ENCODE measurements around the gene CD3D.

The CD3D gene

DNA sequence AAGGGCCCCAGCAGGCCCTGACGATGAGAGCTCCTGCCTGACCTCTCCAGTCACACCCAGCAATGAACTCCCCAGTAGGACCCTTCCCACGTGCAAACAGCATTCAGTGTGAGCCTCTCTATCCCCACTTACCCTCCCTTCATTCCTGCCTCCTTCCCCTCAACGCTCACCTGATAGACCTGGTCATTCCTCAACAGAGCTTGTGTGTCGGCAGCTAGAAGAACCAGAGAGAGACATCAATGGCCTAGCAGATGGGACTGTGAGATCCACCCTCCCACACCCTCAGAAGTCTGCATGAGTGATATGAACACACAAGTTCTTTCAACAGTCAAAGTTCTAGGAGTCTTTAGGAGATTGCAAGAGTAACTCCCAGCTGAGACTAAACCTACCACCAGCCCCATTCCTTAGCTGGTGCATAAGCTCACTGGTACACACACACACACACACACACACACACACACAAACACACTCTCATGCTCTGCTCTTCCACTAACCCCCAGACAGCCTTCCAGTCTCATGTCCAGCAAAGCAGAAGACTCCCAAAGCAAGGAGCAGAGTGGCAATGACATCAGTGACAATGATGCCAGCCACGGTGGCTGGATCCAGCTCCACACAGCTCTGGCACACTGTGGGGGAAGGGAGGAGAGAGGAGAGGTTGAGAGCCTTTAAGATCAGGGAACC lies 3.1 kb downstream of the CD3D start:
- TF ChIP-seq, protein P1, sequence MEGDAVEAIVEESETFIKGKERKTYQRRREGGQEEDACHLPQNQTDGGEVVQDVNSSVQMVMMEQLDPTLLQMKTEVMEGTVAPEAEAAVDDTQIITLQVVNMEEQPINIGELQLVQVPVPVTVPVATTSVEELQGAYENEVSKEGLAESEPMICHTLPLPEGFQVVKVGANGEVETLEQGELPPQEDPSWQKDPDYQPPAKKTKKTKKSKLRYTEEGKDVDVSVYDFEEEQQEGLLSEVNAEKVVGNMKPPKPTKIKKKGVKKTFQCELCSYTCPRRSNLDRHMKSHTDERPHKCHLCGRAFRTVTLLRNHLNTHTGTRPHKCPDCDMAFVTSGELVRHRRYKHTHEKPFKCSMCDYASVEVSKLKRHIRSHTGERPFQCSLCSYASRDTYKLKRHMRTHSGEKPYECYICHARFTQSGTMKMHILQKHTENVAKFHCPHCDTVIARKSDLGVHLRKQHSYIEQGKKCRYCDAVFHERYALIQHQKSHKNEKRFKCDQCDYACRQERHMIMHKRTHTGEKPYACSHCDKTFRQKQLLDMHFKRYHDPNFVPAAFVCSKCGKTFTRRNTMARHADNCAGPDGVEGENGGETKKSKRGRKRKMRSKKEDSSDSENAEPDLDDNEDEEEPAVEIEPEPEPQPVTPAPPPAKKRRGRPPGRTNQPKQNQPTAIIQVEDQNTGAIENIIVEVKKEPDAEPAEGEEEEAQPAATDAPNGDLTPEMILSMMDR (conservative IDR thresholded peaks at IDR 0.05), result no peak
- no peak overlapping the region for H3K27ac ChIP-seq

DNA sequence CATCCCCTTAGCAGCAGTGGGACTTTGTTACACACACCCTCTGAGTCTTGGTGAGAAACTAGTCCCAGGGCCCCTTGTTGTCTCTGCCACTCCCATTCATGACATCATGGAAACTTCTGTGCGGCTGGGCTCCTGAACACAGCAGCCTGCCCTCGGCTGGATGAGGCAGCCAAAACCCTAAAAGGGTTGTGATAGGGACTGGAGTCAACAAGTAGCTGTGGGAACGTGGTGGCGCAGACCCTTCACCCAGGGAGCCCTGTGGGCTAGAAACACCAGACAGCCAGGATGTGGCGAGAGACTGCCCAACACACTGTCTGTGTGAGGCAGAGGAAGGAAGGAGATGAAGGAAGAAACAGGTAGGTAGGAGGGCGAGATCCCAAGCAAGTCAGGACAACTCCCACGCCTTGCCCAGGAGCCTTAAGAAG lies 3.9 kb downstream of the CD3D start:
- H3K27ac ChIP-seq, result no peak overlapping the region
- TF ChIP-seq, protein P1 (conservative IDR thresholded peaks at IDR 0.05), result no peak

DNA sequence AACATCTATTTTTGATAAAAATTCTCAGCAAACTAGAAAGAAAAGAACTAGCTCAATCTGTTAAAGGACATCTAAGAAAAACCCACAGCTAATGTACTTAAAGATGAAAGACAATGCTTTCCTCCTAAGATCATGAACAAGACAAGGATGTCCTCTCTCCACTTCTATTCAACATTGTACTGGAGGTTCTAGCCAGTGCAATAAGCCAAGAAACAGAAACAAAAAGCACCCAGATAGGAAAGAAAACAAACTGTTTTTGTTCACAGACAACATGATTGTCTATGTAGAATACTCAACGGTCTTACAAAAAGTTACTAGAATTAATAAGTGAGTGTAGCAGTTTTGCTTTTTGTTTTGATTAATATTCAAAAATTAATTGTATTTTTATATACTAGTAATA lies 7.8 kb downstream of the CD3D start:
- TF ChIP-seq, protein P1 (conservative IDR thresholded peaks at IDR 0.05), result no peak
- H3K27ac ChIP-seq, result no peak overlapping the region

DNA sequence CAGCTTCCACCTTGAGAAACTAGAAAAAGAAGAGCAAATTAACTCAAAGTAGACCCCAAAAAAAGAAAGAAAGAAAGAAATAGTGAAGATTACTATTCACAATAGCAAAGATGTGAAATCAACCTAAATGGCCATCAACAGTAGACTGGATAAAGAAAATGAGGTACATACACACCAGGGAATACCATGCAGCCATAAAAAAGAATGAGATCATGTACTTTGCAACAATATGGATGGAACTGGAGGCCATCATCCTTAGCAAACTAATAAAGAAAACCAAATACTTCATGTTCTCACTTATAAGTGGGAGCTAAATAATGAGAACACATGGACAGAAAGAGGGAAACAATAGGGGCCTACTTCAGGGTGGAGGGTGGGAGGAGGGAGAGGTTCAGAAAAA lies 13.8 kb downstream of the CD3D start:
- TF ChIP-seq, protein P1 (conservative IDR thresholded peaks at IDR 0.05), result no peak
- H3K27ac ChIP-seq, result no peak overlapping the region

DNA sequence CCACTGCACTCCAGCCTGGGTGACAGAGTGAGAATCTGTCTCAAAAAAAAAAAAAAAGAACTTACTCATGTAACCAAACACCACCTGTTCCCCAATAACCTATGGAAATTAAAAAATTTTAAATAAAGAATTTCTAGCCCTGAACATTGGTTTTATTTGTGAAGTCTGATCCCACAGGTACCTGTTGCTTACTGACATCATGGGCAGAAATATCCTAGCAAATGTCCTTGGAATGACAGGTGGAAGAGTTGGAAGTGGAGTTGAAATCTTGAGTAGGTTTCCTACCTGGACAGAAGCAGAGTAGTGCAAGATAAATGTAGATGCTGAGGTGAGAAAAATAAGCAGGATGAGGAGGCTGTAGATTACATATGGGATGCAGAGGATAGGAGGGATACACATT lies 17.2 kb downstream of the CD3D start:
- H3K27ac ChIP-seq, result no peak overlapping the region
- TF ChIP-seq, protein P1 (conservative IDR thresholded peaks at IDR 0.05), result no peak

DNA sequence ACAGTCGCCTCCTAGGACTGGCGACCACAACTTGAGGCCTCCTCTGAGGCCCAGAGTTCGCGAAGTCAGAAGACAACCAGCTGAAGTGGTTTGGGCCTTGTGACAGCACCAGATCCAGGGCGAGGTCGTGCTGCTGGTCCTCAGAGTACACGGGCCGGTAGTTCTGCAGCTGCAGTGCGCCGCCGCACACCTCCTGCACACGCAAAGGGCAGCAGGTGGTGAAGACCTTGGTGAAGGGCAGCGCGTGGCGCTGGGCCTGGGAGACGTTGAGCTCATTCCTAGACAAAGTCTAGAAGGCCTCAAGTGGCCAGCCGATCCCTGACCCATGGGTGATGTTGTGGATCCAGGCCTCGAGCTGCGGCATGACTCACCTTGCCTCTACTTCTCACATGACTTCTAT lies 19.8 kb downstream of the CD3D start:
- peak overlapping the region; percentile 62; the same call in 1 of the 2 replicates for H3K27ac ChIP-seq
- TF ChIP-seq, protein P1 (conservative IDR thresholded peaks at IDR 0.05), result no peak

DNA sequence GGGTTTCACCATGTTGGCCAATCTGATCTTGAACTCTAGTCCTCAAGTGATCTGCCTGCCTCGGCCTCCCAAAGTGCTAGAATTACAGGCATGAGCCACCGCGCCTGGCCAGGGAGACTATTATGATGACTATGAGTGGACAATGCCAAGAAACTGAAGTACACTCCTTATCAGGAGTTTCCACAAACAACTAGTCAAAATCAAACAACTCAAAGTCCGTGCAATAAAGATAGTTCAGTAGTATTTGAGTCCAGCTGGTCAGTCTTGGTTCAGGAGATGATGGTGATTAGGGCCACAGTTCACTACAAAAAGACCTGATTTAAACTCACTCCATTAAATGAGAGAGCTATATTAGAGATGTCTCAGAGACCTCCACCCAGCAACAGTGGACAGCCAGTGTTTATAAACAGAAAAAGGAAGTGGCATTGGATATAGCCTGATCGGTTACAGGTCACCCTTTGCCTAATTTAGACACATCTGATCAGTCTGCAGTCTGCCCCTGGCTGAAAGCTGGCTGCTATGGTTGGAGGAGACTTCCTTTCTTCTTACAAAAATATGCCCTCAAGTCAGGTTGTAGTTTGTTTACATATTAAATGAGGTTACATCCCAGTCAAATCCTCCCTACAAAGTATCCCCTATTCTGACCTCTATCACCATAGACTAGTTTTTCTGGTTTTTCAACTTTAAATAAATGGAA lies 21.0 kb downstream of the CD3D start:
- peak overlapping the region; percentile 62 for H3K27ac ChIP-seq
- TF ChIP-seq, protein P1 (conservative IDR thresholded peaks at IDR 0.05), result no peak
